ENCODE data around the gene NKAIN2.
"Not testable (repeated sequence)": the region's sequence is repeated elsewhere in the genome, so short reads cannot be mapped to it uniquely, and the experiment has no call there.

Gene NKAIN2

DNA sequence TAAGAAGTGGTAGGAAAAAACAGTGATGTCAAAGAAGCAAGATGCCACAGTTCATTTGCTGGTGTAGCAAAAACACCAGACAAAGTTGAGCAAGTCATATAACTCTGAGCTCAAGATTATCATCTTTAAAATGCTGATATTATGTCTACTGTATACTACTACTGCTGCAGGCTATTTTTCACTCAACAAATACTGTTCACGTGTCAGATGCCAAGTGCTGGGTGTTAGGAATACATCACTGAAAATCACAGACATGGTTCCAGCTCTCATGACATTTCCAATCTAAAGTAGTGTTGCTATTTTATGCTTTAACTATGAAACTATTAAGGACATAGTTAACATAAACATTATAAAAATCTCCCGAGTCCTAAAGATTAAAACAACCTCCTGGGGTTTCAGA, 163.0 kb downstream of the NKAIN2 start:
- no peak for DNase-seq (ENCODE audit: low read depth)

DNA sequence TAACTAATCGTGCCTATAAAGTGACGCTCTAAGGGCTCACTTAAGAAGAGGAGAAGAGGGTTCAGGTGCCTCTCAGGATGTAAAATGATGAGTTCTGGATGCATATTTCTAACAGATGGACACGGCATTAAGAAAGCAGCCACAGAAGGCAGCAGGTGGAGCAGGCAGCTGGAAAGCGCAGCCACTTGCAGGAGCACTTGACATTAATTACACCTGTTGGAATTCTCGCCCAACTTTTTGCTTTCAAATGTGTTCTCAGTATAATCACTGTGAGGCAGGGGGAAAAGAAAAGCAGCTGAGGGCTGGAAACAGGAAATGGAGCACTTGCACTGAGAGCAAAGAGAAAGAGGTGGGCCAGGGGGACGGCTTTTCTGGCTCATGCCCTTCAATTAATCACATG, 164.2 kb downstream of the NKAIN2 start:
- DNase-seq (ENCODE audit: low read depth), result no peak

DNA sequence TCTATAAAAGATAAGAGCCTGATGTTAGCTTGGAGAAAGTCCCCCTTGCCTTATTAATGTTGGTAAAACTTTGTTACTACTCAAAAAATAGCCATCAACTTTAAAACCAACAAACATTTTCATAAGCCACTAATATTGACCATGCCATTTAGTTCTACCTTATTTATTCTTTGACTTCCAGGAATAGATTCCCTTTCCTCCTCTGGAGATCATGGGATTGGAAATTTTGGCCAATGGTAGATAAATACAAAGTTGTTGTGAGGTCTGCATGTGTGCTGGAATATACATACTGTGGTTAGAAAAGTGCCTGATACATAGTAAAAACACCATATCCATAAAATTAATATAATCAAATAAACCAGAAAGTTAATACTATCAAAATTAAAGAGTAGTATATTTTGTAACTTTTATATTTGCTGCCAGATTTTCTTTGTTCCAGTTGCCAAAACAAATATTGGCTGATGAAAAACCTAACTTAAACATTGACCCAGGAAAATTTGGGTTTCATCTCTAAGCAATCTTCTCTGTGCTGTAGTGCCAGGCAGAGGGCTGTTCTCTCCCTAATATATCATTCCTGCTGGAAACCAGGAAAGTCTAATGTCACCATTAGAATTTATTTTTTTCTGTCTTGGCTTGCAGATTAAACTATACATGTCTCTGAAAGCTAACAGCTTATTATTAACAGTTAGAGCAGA, 169.1 kb downstream of the NKAIN2 start:
- no peak for DNase-seq (ENCODE audit: low read depth)

DNA sequence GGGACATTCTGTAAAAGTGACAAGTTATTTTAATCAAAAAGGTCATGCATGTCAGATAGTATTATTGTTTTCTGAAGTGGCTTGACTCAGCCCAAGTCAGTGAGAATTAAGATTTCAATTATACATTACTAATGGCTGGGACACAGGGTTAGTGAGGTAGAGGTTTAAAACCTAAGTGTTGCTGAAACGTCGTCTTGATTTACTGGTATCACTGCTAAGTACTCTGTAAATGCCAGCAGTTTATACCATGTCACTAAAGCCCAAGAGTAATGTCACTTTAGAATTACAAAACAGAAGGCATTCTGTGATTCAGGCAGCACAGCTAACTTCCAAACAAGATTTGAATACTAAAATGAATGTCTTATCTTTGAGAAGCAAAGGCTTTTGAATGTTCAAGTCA, 176.6 kb downstream of the NKAIN2 start:
- DNase-seq (ENCODE audit: low read depth), result no peak

DNA sequence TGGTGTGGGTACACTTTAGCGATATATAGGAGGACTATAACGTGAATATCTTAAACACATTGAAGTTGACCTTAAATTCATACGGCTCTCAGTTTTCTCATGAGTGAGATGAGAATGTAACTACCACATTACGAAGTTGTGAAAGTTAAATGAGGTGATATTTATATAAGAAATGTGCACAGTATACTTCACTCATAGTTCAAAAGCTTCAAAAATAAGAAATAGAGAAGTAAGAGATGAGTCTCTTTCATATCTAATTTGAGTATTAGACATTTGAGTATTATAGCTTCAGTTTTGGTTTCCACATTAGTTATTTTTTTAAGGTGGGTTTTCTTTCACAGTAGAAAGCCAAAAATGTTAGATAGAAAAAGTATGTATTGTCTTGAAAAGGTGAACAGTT, 183.3 kb downstream of the NKAIN2 start:
- no peak for DNase-seq (ENCODE audit: low read depth)

DNA sequence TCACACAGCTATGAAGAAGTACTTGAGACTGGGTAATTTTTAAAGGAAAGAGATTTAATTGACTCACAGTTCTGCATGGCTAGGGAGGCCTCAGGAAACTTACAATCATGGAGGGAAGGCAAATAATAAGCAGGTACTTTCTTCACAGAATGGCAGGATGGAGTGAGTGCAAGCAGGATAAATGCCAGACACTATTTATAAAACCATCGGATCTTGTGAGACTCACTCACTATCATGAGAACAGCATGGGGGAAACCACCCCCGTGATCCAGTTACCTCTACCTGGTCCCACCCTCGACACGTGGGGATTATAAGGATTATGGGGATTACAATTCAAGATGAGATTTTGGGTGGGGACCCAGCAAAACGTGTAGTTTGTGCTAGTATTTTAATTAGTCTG, 186.3 kb downstream of the NKAIN2 start:
- not testable (repeated sequence) for DNase-seq (ENCODE audit: low read depth)

DNA sequence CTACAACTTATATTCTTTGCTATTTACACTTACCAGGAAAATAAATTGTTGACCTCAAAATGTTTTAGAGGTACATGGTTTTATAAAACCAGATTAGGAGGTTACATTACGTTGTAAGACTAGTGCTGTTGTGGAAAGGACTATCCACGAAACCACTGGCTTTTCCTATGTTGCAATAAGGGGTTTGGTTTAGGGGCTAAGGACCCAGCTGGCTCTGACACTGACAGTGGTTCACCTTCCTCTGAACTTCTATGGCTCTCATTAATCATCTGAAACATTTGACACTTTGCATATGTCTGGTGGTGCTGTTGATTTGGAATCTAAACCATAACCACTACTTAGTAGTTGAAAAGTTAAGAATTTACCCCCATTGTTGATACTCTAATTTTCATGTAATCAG, 186.7 kb downstream of the NKAIN2 start:
- DNase-seq (ENCODE audit: low read depth), result no peak

DNA sequence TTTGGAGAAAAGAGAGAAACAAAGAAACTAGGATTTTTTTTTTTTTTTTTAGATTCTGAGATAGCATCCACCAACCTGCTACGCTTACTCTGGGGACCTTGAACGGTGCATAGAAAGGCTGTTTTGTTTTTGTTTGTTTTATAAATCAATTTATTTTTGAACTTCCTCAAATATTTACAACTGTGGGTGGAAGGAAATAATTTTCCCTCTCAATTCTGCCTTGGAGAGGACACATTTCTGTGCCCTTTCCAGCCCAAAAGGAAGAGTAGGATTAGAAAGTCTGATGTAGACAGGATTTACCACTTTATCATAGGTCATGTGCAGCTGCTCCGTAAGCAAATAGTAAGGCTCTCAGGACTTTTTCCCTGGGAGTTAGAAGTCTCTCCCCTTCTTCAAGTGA, 190.5 kb downstream of the NKAIN2 start:
- DNase-seq (ENCODE audit: low read depth), result no peak

DNA sequence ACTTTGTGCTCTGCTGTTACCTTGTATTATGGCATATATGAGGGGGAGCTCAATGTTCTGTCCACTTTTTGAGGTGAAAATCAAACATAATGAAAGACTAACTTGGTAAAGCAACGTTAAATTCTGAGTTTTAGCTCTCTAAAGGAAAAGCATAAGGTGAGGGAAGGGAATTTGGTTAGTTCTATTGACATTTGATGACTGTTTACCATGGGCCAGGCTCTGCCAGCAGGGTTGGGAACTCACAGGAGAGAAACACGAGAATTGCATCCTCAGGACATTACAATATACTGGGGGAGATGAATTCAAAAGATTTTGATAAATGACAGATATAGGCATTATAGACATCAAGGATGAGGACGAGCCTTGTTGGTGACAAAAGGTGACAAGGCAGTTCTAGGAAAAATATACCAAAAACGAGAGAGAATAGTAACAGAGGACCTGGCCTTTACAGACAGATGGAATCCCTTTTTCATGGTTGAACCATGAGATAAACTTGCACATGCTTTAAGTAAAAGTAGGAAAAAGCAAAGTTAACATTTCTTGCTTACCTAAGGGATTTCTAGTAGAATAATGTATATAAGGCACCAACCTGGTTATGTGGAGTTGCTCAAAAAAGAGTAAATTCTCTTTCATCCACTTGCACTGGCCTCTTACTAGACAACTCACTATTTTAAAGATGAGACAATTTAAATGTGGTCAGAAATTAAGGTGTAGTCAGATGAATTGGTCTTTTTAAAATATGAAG, 191.4 kb downstream of the NKAIN2 start:
- DNase-seq (ENCODE audit: low read depth), result no peak

DNA sequence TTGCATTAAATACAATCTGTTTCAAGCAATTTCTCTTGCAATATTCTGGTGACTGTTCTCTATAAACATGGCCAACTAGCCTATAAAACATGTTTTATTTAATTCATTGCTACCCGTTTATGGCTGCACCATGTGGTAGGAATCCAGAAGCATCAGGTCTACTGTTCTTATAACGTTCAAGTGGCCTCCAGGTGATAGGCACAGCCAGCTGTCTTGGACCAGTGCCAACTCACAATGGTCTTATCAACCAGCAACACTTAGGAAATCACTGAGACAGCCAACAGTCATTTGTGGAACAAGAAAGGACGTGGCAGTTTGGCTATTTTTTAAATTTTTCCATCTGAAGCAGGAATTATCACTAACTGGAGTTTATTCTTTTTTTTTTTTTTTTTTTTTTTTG, 193.6 kb downstream of the NKAIN2 start:
- no peak for DNase-seq (ENCODE audit: low read depth)

DNA sequence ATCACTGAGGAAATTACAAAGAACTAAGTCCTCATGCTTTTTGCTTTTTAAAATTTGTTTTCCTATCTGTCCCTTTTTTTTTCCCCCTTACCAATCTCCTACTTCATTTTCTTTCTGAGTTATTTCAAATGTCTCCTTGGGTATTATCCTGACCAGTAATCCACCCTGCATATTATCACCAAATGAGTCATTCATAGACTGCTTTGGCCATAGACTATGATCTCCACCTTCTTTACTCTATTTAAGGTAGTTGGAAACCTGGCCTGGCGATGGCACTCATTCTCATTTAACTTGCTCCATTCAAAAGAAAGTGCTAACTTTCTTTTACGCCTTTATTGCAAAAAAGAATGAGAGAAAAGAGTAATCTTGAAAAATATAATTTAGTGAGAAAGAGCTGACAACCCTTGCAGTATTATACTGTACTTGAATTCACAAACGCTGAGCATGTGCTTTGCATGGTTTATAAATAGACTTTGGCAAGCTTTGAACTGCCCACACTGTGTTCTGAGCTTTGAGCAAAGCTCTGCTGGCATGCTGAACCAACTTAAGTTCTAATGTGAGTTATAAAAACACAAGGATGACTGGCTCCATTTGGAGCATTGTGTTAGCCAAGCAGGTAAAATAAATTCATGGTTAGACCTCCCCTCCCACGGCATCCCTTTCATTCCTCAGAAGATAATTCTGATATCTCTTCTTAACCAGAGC, 198.9 kb downstream of the NKAIN2 start:
- no peak for DNase-seq (ENCODE audit: low read depth)

DNA sequence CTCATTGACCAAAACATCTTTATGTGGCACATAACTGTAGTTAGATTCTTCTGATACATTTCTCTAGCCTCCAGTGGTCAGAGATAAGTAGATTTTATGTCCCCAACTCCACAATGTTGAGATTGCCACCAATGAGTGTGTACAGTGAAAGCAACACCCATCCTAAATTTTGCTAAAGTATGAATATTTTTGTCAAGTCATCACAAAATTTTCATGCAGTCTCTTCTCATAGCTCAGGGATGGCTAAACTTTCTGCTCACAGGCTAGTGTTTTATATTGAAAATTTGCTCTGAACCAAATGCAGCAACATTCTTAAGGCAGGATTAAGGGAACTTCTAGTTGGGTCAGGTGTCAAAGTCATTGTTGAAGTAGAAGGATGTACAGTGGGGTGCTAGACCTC, 203.6 kb downstream of the NKAIN2 start:
- DNase-seq (ENCODE audit: low read depth), result no peak

DNA sequence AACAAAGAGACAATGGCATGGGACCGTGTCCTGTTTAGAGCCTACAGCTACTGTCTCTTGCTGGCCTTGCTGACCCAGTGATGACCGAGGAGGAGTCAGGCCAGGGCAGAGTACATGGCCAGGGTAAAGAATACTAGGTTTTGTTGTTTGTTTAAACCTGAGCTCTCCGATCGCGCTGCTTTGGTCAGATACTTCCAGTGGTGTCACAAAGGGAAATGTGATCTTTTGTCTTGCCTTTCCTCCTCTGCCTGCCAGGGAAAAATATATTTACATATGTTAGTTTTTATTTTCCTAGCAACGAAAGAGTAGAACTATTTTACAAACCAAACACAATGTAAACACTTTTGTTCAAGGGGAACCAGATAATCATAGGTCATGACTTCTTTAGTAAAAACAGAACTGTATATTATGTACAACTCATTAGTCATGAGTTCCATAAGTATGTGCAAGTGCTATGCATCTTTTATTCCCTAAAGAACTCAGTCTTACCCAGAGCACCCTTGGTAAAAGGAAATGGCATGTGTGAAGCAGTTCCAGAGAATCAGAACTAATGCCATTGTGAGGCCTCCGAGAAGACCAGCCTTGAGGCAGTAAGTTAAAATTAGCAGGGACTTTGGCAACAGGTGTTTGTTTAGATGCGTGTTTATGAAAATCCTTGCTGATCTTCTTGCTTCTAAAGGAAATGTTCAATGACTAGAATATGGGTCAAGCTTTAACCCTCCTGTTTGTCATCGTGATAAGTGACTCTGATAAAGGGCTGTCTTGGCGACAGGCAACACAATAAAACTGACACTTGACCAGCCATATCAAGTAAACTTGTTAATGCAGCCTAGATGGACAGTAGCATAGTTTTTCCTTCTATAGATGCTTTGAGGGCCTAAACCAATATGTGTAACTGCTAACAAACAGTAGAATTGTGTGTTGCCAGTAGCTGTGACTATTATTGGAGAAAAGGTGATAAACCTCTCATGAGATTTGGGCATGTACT, 204.6 kb downstream of the NKAIN2 start:
- no peak for DNase-seq (ENCODE audit: low read depth)

DNA sequence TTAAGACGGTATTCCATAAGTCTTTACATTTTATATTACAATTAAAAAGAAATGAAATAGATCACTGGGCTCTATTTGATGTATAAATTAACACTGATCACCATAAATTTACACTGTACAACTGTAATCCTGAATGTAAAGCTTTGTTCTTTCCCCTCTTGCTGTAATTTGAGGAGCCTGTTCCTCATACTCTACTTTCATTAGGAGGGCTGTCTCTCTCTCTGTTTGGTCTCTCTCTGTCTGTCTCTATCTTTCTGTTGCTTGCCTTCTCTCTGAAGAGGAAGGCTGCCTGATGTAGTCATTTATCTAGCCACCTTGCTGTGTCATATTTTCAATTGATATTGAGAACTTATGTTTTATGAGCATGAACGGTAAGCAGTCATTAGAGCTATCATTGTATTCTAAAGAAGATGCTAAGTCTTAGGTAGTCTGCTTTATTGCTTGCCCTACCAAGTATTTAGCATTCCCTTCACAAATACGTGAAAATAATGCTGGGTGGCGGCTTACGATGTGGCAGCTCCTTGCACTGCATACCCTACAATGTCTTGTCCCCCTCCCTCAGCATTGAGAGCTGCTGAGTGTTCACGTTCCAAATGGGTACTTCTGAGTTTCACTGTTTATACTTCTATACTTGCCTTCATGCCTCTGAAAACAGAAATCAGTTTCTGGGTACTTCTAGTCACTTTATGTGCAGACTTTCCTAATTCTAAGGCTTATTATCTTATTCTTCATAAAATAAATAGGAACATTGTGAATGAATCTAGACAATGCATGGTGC, 205.5 kb downstream of the NKAIN2 start:
- DNase-seq (ENCODE audit: low read depth), result no peak

DNA sequence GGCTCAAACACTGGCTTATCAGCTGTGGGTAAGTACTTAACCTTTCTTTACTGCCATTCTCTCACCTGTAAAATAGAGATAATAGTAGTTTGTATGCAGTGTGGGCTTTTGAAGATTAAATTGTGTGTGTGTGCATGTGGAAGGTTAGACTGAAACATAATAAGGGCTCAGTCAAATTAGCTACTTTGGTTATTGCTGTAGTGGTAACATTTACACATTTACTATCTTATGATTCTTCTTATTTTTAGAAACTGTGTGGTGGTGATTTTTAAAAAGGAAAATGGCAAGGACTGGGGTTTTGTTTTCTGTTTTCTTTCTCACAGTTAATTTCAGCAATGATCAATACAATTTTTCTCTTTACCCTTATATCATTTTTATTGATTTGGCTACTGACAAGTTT, 206.9 kb downstream of the NKAIN2 start:
- DNase-seq (ENCODE audit: low read depth), result no peak

DNA sequence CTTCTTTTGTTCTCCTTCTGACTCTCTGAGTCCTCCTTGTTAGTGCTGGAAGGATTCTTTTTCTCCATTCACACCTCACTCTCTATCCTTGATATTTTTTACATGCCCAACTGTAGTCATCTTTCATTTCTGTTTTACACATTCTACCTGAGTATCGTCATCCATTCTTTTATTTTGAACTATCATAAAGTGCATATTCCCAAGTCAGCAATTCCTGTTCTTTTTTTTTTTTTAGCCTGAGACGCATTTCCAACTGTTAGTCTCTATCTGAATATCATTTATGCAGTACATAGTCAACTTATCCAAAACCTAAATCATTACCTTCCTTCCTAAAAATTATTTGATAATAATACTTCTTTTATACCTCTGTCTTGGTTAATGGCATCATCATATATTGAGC, 207.5 kb downstream of the NKAIN2 start:
- no peak for DNase-seq (ENCODE audit: low read depth)

DNA sequence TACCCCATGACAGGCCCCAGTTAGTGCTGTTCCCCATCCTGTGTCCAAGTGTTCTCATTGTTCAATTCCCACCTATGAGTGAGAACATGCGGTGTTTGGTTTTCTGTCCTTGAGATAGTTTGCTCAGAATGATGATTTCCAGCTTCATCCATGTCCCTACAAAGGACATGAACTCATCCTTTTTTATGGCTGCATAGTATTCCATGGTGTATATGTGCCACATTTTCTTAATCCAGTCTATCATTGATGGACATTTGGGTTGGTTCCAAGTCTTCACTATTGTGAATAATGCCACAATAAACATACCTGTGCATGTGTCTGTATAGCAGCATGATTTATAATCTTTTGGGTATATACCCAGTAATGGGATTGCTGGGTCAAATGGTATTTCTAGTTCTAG, 218.4 kb downstream of the NKAIN2 start:
- DNase-seq (ENCODE audit: low read depth), result not testable (repeated sequence)

DNA sequence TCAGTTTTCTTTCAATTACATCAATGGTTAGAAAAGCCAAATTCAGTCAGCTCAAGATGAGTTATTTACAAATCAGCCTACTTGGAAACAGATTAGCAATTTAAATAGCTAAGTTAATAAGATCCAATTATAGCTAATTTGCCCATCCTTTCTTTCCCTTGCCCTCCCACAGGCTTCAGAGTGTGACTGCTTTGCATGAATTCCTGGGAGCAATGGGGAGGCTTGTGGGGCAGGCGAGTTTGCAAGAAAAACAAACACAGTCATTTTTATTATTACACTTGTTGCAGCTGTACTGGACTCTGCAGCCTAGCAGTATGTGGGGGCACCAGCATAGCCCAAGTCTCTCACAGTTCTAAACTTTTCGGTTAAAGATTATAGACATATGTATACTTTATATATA, 219.0 kb downstream of the NKAIN2 start:
- DNase-seq (ENCODE audit: low read depth), result no peak

DNA sequence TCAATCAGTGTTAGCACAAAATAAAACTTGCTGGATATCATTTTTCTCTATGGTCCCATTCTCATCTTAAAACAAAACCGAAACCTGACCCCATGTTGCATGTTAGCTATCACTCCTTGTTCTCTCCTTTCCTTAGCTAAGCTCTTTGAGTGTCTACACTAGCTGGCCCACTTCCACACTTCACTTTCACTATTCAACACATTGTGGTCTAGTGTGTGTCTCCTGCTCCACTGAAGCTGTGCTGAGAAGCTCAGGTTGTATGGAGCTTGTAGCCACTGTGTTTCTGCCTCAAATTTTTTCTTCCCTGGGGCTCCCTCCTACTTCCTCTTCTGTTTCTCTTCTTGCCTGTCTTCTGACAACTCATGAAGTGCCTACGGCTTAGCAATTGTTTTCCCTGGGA, 223.0 kb downstream of the NKAIN2 start:
- no peak for DNase-seq (ENCODE audit: low read depth)

DNA sequence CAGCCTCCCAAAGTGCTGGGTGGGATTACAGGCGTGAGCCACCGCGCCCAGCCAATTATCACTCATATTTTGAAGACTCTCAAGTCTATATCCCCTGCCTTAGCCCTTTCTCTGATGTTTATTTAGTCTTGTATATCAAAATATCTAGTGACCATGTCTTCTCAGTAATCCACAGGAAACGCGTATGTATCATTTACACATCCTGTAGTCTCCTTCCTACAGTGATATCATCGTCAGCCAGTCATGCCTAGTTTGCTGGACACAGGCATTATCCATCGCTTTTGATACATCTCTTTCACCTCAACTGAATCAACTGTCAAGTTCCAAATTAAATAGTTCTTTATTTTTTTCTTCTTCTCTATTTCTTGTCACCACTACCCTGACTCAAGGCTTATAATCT, 223.7 kb downstream of the NKAIN2 start:
- no peak for DNase-seq (ENCODE audit: low read depth)

DNA sequence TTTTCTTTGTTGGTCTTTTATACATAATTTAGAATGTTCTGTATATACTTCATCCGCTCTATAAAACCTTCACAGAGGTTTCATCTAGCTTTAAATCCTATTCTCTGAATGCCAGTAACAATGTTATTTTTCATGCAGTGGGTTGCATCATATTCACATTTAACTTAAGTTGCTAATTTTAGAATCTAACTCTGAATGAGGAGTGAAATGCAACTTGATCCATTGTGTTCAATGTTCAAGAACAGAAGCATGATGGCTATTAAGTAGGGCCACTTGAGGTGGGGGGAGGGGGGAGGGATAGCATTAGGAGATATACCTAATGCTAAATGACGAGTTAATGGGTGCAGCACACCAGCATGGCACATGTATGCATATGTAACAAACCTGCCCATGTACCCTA, 224.5 kb downstream of the NKAIN2 start:
- DNase-seq (ENCODE audit: low read depth), result no peak

Measured in CMK (cell line).